ENCODE data around the gene GNL1. TPM values are rescaled to one million over a fixed set of nuclear protein-coding genes. Genes with fewer than 3 reads are reported as not detected.

The GNL1 gene
- total and polyA plus RNA-seq, 9 of the 15 experiments (the other 6 are each of a cell fraction or from before 2014, with no cell fraction given), result 0.73 to 112 (median 58.0) TPM

DNA sequence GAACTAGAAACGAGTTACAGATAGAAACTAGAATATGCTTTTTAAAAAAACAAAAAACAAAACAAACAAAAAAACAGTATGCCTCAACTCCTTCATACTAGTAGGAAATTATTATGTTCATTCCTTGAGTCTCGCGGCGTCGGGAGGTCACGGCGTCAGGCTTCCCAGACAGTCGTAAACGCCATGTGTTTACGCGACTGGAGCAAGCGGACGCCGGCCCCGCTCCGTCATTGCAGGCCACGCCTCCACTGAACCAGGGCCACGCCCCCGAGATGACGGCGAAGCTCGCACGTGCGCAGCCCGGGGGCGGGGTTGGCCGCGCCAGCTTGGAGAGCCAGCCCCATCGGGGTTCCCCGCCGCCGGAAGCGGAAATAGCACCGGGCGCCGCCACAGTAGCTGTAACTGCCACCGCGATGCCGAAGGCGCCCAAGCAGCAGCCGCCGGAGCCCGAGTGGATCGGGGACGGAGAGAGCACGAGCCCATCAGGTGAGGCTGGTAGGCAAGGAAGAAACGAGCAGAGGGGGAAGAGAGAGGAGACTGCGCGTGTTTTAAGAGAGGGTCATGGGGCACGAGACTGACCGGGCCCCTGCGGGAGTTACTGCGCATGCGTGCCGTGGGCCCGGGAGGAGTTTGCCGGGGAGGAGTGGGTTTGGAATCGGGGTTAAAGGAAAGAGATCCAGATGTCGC is 14.9 kb upstream of the GNL1 start, which contains the start of gene ABCF1 (continued):
- TF ChIP-seq MEF2D (tag; conservative IDR thresholded peaks at IDR 0.05; ENCODE audit: low read depth) (no peak), FOXM1 (IDR thresholded peaks at IDR 0.05; ENCODE audit: low read depth) (no peak), FOXM1 (CRISPR knock-in tag; IDR thresholded peaks at IDR 0.05; ENCODE audit: low read depth) (peak; percentile 81; the same call in 1 of the 2 replicates), NR2C2 (CRISPR knock-in tag; IDR thresholded peaks at IDR 0.05) (peak; percentile 89), NR2C2 (tag; IDR thresholded peaks at IDR 0.05) (peak; percentile 96), TFAP4 (CRISPR knock-in tag; IDR thresholded peaks at IDR 0.05; ENCODE audit: borderline replicate concordance) (peak; percentile 96), BCL6 (CRISPR knock-in tag; IDR thresholded peaks at IDR 0.05) (no peak), SMAD2 (IDR thresholded peaks at IDR 0.05; ENCODE audit: low read depth, low read length) (no peak), EP300 (IDR thresholded peaks at IDR 0.05; ENCODE audit: low read length) (peak; percentile 41; the same call in 1 of the 2 replicates), CXXC5 (CRISPR knock-in tag; IDR thresholded peaks at IDR 0.05) (peak; percentile 98), ZBED1 (IDR thresholded peaks at IDR 0.05) (0 out of 2 replicates have a peak, but pooled peaks have one; percentile 15), FOXJ3 (CRISPR knock-in tag; IDR thresholded peaks at IDR 0.05) (no peak), BHLHE40 (IDR thresholded peaks at IDR 0.05; ENCODE audit: low read length) (peak; percentile 99), TAF15 (IDR thresholded peaks at IDR 0.05; ENCODE audit: low read depth, low read length) (no peak), ZSCAN29 (IDR thresholded peaks at IDR 0.05) (no peak), ZZZ3 (IDR thresholded peaks at IDR 0.05) (no peak), CTCFL (IDR thresholded peaks at IDR 0.05; ENCODE audit: borderline replicate concordance, insufficient read depth, low read depth, low read length, poor library complexity, severe bottlenecking) (no peak), SUPT5H (IDR thresholded peaks at IDR 0.05) (peak; percentile 99), KHSRP (IDR thresholded peaks at IDR 0.05) (no peak; the same call in 1 of the 2 replicates), CBX3 (IDR thresholded peaks at IDR 0.05; ENCODE audit: borderline replicate concordance in 1 of 2, low read length in 2 of 2) (peak in 1 of 2 experiments; percentile 77; a peak in 2 of 3 replicates), CBFA2T3 (IDR thresholded peaks at IDR 0.05) (peak; percentile 25; the same call in 1 of the 2 replicates), ZNF584 (CRISPR knock-in tag; IDR thresholded peaks at IDR 0.05; ENCODE audit: low read depth) (peak; percentile 81; the same call in 1 of the 2 replicates), MAFG (tag; conservative IDR thresholded peaks at IDR 0.05) (no peak), GATA2 (CRISPR knock-in tag; IDR thresholded peaks at IDR 0.05) (no peak)

Data from K562 (cell line).